Hepatocyte (in vitro differentiated cells): ENCODE data around the gene MED16. TPM values are rescaled to one million over a fixed set of nuclear protein-coding genes. Genes with fewer than 3 reads are reported as not detected.
A peak's percentile ranks its signal among the peaks of the same experiment; 100 is the strongest.

Source experiments
- DNase-seq: peaks from one replicate; pipeline ENCODE4 v3.0.0-alpha.2; 2016; ENCODE audit warnings: low spot score
- H2AFZ ChIP-seq: fragments of 200-600 bp; sonication (generic); 2 replicates; pipeline ENCODE4 v1.6.0; 2016; ENCODE audit warnings: antibody characterized with exemption, mild to moderate bottlenecking
- H3K27ac ChIP-seq: fragments of 200-600 bp; sonication (generic); 2 replicates; pipeline ENCODE4 v1.5.1; 2016; ENCODE audit warnings: mild to moderate bottlenecking
- H3K27me3 ChIP-seq: fragments of 200-600 bp; sonication (generic); 2 replicates; pipeline ENCODE4 v1.6.1; 2016
- H3K36me3 ChIP-seq: fragments of 200-600 bp; sonication (generic); replicated peaks from 2 replicates; pipeline ENCODE4 v1.5.1; 2016; ENCODE audit warnings: low read depth; ENCODE audit not compliant: insufficient read depth
- H3K4me1 ChIP-seq: fragments of 200-600 bp; sonication (generic); 2 replicates; pipeline ENCODE4 v1.5.1; 2016; ENCODE audit warnings: mild to moderate bottlenecking, moderate library complexity; ENCODE audit not compliant: insufficient read depth
- H3K4me2 ChIP-seq: fragments of 200-600 bp; sonication (generic); 2 replicates; pipeline ENCODE4 v1.6.0; 2016
- H3K4me3 ChIP-seq: fragments of 200-600 bp; sonication (generic); 2 replicates; pipeline ENCODE4 v1.5.1; 2016; ENCODE audit warnings: mild to moderate bottlenecking
- H3K79me2 ChIP-seq: fragments of 200-600 bp; sonication (generic); 2 replicates; pipeline ENCODE4 v1.6.0; 2017; ENCODE audit warnings: mild to moderate bottlenecking
- H3K9me2 ChIP-seq: fragments of 200-600 bp; sonication (generic); replicated peaks from 2 replicates; pipeline ENCODE4 v1.6.0; 2017; ENCODE audit warnings: mild to moderate bottlenecking; ENCODE audit not compliant: insufficient read depth
- H3K9me3 ChIP-seq: fragments of 200-600 bp; sonication (generic); 2 replicates; pipeline ENCODE4 v1.5.1; 2016; ENCODE audit warnings: low read depth, mild to moderate bottlenecking
- H4K20me1 ChIP-seq: fragments of 200-600 bp; sonication (generic); 2 replicates; pipeline ENCODE4 v1.6.0; 2016; ENCODE audit warnings: mild to moderate bottlenecking; ENCODE audit not compliant: insufficient read depth, poor library complexity, severe bottlenecking
- CTCF ChIP-seq: fragments of 200-600 bp; sonication (generic); IDR thresholded peaks from 2 replicates; pipeline ENCODE4 v1.5.1; 2016; ENCODE audit warnings: antibody characterized with exemption, mild to moderate bottlenecking; ENCODE audit not compliant: poor library complexity
- EZH2 ChIP-seq: fragments of 200-600 bp; sonication (generic); IDR thresholded peaks from 2 replicates; pipeline ENCODE4 v1.6.1; 2016; ENCODE audit warnings: antibody characterized with exemption, mild to moderate bottlenecking, borderline replicate concordance
- EZH2phosphoT487 ChIP-seq: fragments of 200-600 bp; sonication (generic); IDR thresholded peaks from one replicate; pipeline ENCODE4 v1.6.1; 2018; ENCODE audit warnings: antibody characterized with exemption, mild to moderate bottlenecking, low read depth, moderate library complexity; ENCODE audit not compliant: unreplicated experiment, severe bottlenecking
- WGBS: methylation state at CpG from one replicate; pipeline ENCODE4 v1.1.6; 2016; ENCODE audit warnings: low lambda C conversion rate; ENCODE audit errors: missing lambda C conversion rate; 5-methylcytosine and 5-hydroxymethylcytosine counted together
- polyA plus RNA-seq: library from polyadenylated mRNA; unstranded; fragments of >200 nt; fragmentation: Nextera tagmentation; extraction: Ambion mirVana; gene quantifications from 2 replicates; pipeline ENCODE4 v1.2.1, GENCODE V29; 2016
- total RNA-seq: library from RNA; depleted of rRNA; stranded (reverse); fragments of >200 nt; gene quantifications from 2 replicates; pipeline ENCODE4 v1.2.3, GENCODE V29; 2014

MED16 gene
- total and polyA plus RNA-seq, 2 experiments from 2014 or later: 32.1 to 80.9 TPM

- DNase-seq: peak; percentile 80
- H3K4me3 ChIP-seq: no peak overlapping the region
- no peaks in the 10 kb centered on the region for H3K9me2 ChIP-seq
- no peak overlapping the region for H2AFZ ChIP-seq
- peaks cover 99% of the 10 kb centered on the region for H3K79me2 ChIP-seq
- no peaks in the 10 kb centered on the region for H3K27me3 ChIP-seq
- 69% methylated on average over 21 of the region's 31 CpGs for WGBS
- H3K4me2 ChIP-seq: peak overlapping the region; percentile 74
- TF ChIP-seq EZH2phosphoT487: no peak
- TF ChIP-seq EZH2: no peak
- TF ChIP-seq CTCF: no peak
- H3K27ac ChIP-seq: peak overlapping the region; percentile 77
- H3K9me3 ChIP-seq: no peaks in the 10 kb centered on the region
- H4K20me1 ChIP-seq: peaks cover 89% of the 10 kb centered on the region
- H3K36me3 ChIP-seq: no peaks in the 10 kb centered on the region
- peaks cover 55% of the 10 kb centered on the region for H3K4me1 ChIP-seq
Observed at GRCh38 chr19:934865-935479, 42.0 kb upstream of the MED16 start.

GRCh38 chr19:934197-934840, 41.3 kb upstream of the MED16 start:
- Histone ChIP-seq H3K27ac (peak overlapping the region; percentile 77), H3K9me3 (no peaks in the 10 kb centered on the region), H3K36me3 (no peaks in the 10 kb centered on the region), H3K4me2 (peak overlapping the region; percentile 74), H4K20me1 (peaks cover 88% of the 10 kb centered on the region), H3K9me2 (no peaks in the 10 kb centered on the region), H3K79me2 (peaks cover 99% of the 10 kb centered on the region), H2AFZ (no peak overlapping the region), H3K4me1 (peaks cover 50% of the 10 kb centered on the region), H3K4me3 (no peak overlapping the region), H3K27me3 (no peaks in the 10 kb centered on the region)
- 94% methylated on average over 26 of the region's 29 CpGs for WGBS
- no peak for DNase-seq
- TF ChIP-seq CTCF: no peak
- no peak for TF ChIP-seq EZH2phosphoT487
- TF ChIP-seq EZH2: no peak

GRCh38 chr19:933553-933882, 40.5 kb upstream of the MED16 start:
- 64% methylated on average over 9 of the region's 14 CpGs for WGBS
- Histone ChIP-seq H3K4me2 (peak overlapping the region; percentile 74), H3K27ac (peak overlapping the region; percentile 77), H3K4me3 (no peak overlapping the region), H2AFZ (no peak overlapping the region), H3K4me1 (peaks cover 46% of the 10 kb centered on the region), H3K79me2 (peaks cover 98% of the 10 kb centered on the region), H4K20me1 (peaks cover 90% of the 10 kb centered on the region), H3K27me3 (no peaks in the 10 kb centered on the region), H3K36me3 (no peaks in the 10 kb centered on the region), H3K9me2 (no peaks in the 10 kb centered on the region), H3K9me3 (no peaks in the 10 kb centered on the region)
- TF ChIP-seq EZH2phosphoT487 (no peak), CTCF (no peak), EZH2 (no peak)
- no peak for DNase-seq
